Ishikawa (cell line): Measurements from ENCODE around the gene USP32.

Source experiments
- CEBPB ChIP-seq: IDR thresholded peaks from 2 replicates; pipeline ENCODE4 v1.6.1; 2012
- CREB1 ChIP-seq: IDR thresholded peaks from 2 replicates; pipeline ENCODE4 v1.6.1; 2012; ENCODE audit warnings: low read depth
- FOXM1 ChIP-seq: IDR thresholded peaks from 2 replicates; pipeline ENCODE4 v1.6.1; 2012; ENCODE audit warnings: low read depth, borderline replicate concordance
- MAX ChIP-seq: IDR thresholded peaks from 2 replicates; pipeline ENCODE4 v1.6.1; 2012
- NFIC ChIP-seq: IDR thresholded peaks from 2 replicates; pipeline ENCODE4 v1.6.1; 2012
- RAD21 ChIP-seq: IDR thresholded peaks from 2 replicates; pipeline ENCODE4 v1.6.1; 2012; ENCODE audit warnings: low read depth
- REST ChIP-seq: IDR thresholded peaks from 2 replicates; pipeline ENCODE4 v1.6.1; 2012; ENCODE audit warnings: low read depth, mild to moderate bottlenecking
- TAF1 ChIP-seq: IDR thresholded peaks from 2 replicates; pipeline ENCODE4 v1.6.1; 2012; ENCODE audit warnings: low read depth, mild to moderate bottlenecking
- TCF12 ChIP-seq: IDR thresholded peaks from 2 replicates; pipeline ENCODE4 v1.6.1; 2012; ENCODE audit warnings: low read depth
- TEAD4 ChIP-seq: IDR thresholded peaks from 2 replicates; pipeline ENCODE4 v1.6.1; 2012
- USF1 ChIP-seq: IDR thresholded peaks from 2 replicates; pipeline ENCODE4 v1.6.1; 2012
- YY1 ChIP-seq: IDR thresholded peaks from 2 replicates; pipeline ENCODE4 v1.6.1; 2012; ENCODE audit warnings: low read depth

GRCh38 chr17:60293580-60294335 lies 98.2 kb downstream of the USP32 start:
- TF ChIP-seq REST: no peak
- no peak for TF ChIP-seq FOXM1
- no peak for TF ChIP-seq TAF1
- no peak for TF ChIP-seq CREB1
- TF ChIP-seq CEBPB: no peak
- no peak for TF ChIP-seq USF1
- no peak for TF ChIP-seq MAX
- no peak for TF ChIP-seq TCF12
- no peak for TF ChIP-seq RAD21
- no peak for TF ChIP-seq TEAD4
- TF ChIP-seq YY1: no peak
- no peak for TF ChIP-seq NFIC
